GM21390 (cell line): ENCODE results near the gene TREML4.
A peak's percentile ranks its signal among the peaks of the same experiment; 100 is the strongest.
"Not testable (repeated sequence)": the region's sequence is repeated elsewhere in the genome, so short reads cannot be mapped to it uniquely, and the experiment has no call there.

Experiments
- ATAC-seq: cut with Tn5 transposase; IDR thresholded peaks from one replicate; pipeline ENCODE4 v1.9.1; 2021; ENCODE audit not compliant: unreplicated experiment

Gene TREML4

GRCh38 chr6:41228096-41228495 lies at the start of gene TREML4:
Gene TREML4, plus strand, starts transcription at chr6:41228349. Its CDS starts 79 bp downstream, at chr6:41228428.
- ATAC-seq, result no peak

- no peak for ATAC-seq
Observed at GRCh38 chr6:41179163-41179562, 49.0 kb upstream of the TREML4 start.

GRCh38 chr6:41181566-41181965 lies 46.6 kb upstream of the TREML4 start:
- ATAC-seq, result no peak

- peak; percentile 61 for ATAC-seq
Observed at GRCh38 chr6:41182069-41183034, 45.8 kb upstream of the TREML4 start.

- ATAC-seq, result no peak
Observed at GRCh38 chr6:41184761-41185160, 43.4 kb upstream of the TREML4 start.

GRCh38 chr6:41186031-41186562 lies 42.1 kb upstream of the TREML4 start:
- no peak for ATAC-seq

- no peak for ATAC-seq
Observed at GRCh38 chr6:41187924-41188886, 39.9 kb upstream of the TREML4 start.

- ATAC-seq, result not testable (repeated sequence)
Observed at GRCh38 chr6:41189046-41189445, 39.1 kb upstream of the TREML4 start.

- no peak for ATAC-seq
Observed at GRCh38 chr6:41189967-41190366, 38.2 kb upstream of the TREML4 start.

GRCh38 chr6:41190791-41191190 lies 37.4 kb upstream of the TREML4 start:
- no peak for ATAC-seq

GRCh38 chr6:41191569-41191968 lies 36.6 kb upstream of the TREML4 start:
- no peak for ATAC-seq

GRCh38 chr6:41193171-41193734 lies 34.9 kb upstream of the TREML4 start:
- no peak for ATAC-seq

GRCh38 chr6:41193884-41194283 lies 34.3 kb upstream of the TREML4 start:
- no peak for ATAC-seq

GRCh38 chr6:41194386-41194785 lies 33.8 kb upstream of the TREML4 start:
- no peak for ATAC-seq

GRCh38 chr6:41197234-41197633 lies 30.9 kb upstream of the TREML4 start:
- ATAC-seq, result no peak

GRCh38 chr6:41199552-41200246 lies 28.4 kb upstream of the TREML4 start:
- peak; percentile 64 for ATAC-seq

GRCh38 chr6:41200296-41200900 lies 27.8 kb upstream of the TREML4 start:
- ATAC-seq, result peak; percentile 35

GRCh38 chr6:41200901-41201763 lies 27.0 kb upstream of the TREML4 start, which contains the start of gene TREML2:
Gene TREML2, minus strand, starts transcription at chr6:41201149. Its CDS starts 141 bp downstream, at chr6:41201008.
- peak; percentile 37 for ATAC-seq

- no peak for ATAC-seq
Observed at GRCh38 chr6:41201764-41202173, 26.4 kb upstream of the TREML4 start.
